H1 (cell line): ENCODE data around the gene PLXNB2.

ENCODE experiments used
- CTCF ChIP-seq, 3 experiments: IDR thresholded peaks; 1 replicate in 2 of 3; 2 replicates in 1 of 3; pipeline versions ENCODE4 v1.5.1 to v1.6.1; 2011; ENCODE audit warnings: low read length in 3 of 3, mild to moderate bottlenecking in 3 of 3, inconsistent platforms in 2 of 3, low read depth in 1 of 3, moderate library complexity in 1 of 3; ENCODE audit not compliant: insufficient read depth in 1 of 3; ENCODE audit errors: control extremely low read depth in 1 of 3
- SIN3A ChIP-seq, 2 experiments: IDR thresholded peaks in 1 of 2; conservative IDR thresholded peaks in 1 of 2; 2 replicates each; pipeline ENCODE4 v1.6.1; 2011 to 2012; ENCODE audit warnings: low read length in 2 of 2, improper control_type of control experiment in 1 of 2, low read depth in 1 of 2, mild to moderate bottlenecking in 1 of 2
- TBP ChIP-seq: IDR thresholded peaks from 2 replicates; pipeline ENCODE4 v1.6.1; 2011; ENCODE audit warnings: low read depth, low read length, improper control_type of control experiment
- TF ChIP-seq, protein P1 (sequence below): IDR thresholded peaks from 2 replicates; pipeline ENCODE4 v1.6.1; 2012; ENCODE audit warnings: inconsistent platforms

DNA sequence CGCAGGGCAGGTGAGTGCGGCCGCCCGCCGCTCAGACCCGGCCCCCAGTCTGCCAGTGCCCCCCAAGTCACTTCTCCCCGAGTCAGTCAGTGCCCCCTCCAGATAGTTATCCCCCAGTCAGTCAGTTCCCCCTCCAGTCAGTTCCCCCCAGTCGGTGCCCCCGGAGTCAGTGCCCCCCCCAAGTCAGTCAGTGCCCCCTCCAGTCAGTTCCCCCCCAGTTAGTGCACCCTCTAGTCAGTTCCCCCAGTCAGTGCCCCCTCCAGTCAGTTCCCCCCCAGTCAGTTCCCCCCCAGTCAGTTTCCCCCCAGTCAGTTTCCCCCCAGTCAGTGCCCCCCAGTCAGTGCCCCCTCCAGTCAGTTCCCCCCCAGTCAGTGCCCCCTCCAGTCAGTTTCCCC, 36.1 kb upstream of the PLXNB2 start:
- TF ChIP-seq TBP: no peak
- TF ChIP-seq, protein P1, sequence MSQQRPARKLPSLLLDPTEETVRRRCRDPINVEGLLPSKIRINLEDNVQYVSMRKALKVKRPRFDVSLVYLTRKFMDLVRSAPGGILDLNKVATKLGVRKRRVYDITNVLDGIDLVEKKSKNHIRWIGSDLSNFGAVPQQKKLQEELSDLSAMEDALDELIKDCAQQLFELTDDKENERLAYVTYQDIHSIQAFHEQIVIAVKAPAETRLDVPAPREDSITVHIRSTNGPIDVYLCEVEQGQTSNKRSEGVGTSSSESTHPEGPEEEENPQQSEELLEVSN: no peak
- no peak for TF ChIP-seq CTCF (IDR thresholded peaks at IDR 0.05; ENCODE audit: control extremely low read depth in 1 of 3, insufficient read depth in 1 of 3, low read depth in 1 of 3, low read length in 3 of 3)
- TF ChIP-seq SIN3A (conservative IDR thresholded peaks at IDR 0.05 in 1 of 2, IDR thresholded peaks at IDR 0.05 in 1 of 2; ENCODE audit: low read depth in 1 of 2, low read length in 2 of 2): no peak
